Kidney capillary endothelial cell (primary cell): ENCODE results near the gene FBN1.

Source experiments
- DNase-seq: peaks from one replicate; pipeline ENCODE4 v3.0.0-alpha.2; 2018; ENCODE audit warnings: low spot score

FBN1 gene

DNA sequence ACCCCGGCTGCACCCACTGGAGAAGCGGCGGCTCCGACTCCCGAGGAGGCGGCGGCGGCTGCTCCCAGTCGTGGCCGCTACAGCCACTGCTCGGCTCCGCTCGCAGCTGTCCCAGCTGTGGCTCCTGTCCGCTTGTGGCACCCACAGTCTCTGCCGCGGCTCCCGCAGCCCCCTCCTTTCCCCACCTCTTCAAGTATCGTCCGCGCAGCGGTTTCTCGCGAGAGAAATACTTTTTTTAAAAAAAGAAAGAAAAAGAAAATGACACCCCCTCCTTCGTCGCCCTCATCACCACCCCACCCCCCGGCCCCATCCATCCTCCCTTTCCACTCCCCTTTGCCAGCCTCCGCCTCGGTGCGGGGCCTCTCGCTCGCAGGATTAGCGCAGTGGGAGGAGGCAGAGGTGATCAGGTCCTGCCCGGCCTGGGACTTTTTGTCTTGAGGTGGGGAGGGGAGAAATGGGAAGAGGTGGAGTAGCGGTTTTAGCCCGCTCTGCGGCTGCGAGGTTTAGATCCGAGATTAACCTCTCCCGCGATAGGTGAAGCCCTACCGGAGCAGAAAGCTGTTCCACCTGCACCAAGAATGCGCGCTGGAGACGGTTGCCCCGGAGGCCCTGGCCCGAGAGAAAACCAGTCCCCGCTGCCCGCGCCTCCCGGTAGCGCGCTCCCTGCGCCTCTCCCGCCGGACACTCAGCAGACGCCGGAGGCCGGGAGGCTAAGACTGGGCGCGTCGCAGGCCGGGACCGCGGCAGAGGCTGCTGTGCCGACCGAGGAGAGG is at the start of gene FBN1:
TSS of gene FBN1 (minus strand) at position 152 of the 773 bp plus-strand sequence. CDS start 940 bp downstream, outside the sequence.
- DNase-seq = peak; percentile 70

GRCh38 chr15:48693484-48693883 is 48.0 kb upstream of the FBN1 start:
- no peak for DNase-seq

- DNase-seq = no peak
Observed at GRCh38 chr15:48688493-48688892, 43.0 kb upstream of the FBN1 start.

- DNase-seq = no peak
Observed at GRCh38 chr15:48683991-48684765, 38.7 kb upstream of the FBN1 start.

- DNase-seq = no peak
Observed at GRCh38 chr15:48682942-48683651, 37.6 kb upstream of the FBN1 start.

DNA sequence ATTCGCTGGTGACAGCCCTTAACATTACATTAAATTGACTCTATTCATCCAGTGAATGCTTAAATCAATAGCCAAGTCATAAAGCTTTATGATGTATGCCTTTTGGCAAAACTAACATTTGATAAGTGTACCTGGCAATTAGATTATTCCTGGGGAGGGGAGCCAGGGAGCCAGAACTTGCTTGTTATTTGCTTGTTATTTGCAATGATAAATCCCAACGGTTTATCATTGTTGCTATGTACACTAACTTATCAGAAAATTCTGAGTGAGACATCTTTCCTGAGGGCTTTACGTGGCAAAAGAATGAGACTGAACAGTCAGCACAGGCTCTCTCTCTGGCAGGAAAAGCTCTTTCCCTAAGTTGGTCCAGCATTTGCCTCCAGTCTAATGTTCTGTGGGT is 35.8 kb upstream of the FBN1 start:
- no peak for DNase-seq

DNA sequence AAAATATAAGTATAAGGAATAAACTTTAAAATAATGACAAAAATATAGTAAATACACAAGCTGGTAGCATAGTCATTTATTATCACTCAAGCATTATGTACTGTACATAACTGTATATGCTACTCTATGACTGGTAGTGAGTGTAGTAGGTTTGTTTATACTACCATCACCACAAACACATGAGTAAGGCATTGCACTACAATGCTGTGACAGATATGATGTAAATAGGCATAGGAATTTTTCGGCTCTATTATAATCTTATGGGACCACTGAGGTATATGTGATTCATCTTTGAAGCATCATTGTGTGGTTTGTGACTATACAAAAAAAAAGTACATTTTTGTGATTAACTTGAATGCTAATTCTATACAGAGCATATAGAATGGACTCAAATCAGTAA is 35.3 kb upstream of the FBN1 start:
- DNase-seq = no peak

DNA sequence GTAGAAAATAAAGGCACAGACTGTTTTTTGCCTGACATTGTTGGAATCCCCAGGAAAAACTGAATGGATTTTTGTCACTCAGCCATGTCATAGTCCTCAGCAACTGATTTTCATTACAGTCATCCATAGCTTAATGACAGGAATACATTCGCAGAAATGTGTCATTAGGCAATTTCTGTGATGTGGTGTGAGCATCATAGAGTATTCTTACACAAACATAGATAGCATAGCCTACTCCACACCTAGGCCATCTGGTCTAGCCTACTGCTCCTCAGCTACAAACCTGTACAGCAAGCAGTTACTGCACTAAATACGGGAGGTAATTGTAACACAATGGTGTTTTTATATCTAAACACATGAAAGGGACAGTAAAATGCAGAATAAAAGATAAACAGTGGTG is 34.4 kb upstream of the FBN1 start:
- no peak for DNase-seq

GRCh38 chr15:48678851-48679250 is 33.3 kb upstream of the FBN1 start:
- DNase-seq = no peak

DNA sequence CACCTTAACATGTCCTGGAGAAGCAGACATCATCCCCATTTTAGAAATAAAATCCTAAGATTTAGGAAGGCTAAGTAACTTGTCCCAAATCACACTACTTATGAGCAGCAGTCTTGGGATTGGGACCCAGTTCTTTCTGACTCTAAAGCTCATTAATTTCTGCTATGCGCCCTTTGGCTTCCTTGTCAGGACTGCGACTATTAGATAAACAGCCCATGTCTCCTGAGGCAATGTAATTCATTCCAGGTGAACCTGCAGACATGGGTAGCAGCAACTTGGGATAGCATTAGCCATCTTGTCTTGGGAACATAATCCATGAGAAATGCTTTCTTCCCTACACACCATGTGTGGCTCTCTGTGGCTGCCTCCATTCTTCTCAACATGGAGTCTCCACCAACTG is 32.3 kb upstream of the FBN1 start:
- DNase-seq = no peak

- DNase-seq = no peak
Observed at GRCh38 chr15:48675436-48675835, 29.9 kb upstream of the FBN1 start.

DNA sequence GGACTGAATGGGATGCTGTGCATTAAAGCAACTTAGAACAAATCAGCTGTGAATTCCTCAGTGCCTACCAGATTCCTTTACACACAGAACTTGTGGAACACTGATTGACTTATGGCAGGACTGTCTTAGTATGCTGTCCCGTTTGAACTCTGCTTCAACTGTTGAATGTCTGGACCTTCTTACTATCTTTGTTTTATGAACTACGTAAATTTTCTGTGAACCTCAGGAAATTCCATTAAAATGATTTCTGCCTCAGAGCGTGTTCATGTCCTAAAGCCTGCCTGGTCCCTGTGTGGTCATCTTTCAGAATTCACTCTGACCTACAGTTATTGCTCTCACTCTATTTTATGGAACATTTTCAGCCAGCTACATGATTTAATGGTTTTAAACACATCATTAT is 29.4 kb upstream of the FBN1 start:
- DNase-seq = no peak

DNA sequence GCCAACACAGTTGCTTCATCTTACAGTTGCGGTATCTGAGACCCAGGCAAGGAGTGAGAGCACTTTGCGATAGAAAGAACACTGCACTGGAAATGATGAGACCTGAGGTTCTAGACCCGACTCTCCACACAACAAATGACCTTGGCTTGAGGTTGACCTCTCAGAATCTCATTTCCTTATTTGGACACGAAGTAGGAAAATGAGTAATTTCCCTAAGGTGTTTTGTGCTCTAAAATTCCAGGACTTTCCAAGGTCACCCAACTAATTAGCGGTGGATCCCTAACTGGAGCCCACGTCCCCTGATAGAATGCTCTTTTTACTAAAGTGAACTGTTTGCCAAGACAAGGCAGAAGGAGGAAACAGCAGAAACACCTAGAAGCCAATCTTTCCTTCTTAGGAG is 26.7 kb upstream of the FBN1 start:
- DNase-seq = no peak

GRCh38 chr15:48671103-48672022 is 25.9 kb upstream of the FBN1 start:
- no peak for DNase-seq

GRCh38 chr15:48667701-48668100 is 22.2 kb upstream of the FBN1 start:
- DNase-seq = no peak

- no peak for DNase-seq
Observed at GRCh38 chr15:48664436-48664835, 18.9 kb upstream of the FBN1 start.

DNA sequence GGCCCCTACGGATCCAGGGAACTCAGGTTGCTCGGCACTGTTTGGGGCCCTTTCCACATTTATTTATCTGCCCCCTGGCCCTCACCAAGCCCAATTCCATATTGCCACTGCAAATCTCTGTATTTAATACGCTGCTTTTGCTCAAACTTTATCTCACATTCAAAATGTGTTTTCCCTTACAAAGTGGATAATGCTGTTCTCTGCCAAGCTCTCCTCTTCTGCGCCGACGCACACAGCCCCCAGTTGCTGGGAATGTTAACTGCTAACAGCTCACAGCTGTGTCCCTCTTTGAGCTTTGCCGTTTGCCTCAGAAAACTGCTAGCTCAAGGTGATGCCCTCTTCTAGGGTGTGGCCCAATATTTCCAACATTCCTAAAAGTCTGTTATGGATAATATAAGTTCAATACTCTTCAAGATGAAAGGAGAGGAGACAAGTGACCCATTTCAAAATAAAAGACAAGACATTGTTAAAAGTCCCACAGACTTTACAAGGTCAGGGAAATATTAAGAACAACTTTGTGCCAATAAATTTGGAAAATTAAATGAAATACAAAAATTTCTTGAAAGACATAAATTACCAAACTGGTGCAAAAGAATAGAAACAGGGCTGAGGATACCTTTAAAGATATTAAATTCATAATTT is 12.6 kb upstream of the FBN1 start:
- no peak for DNase-seq

DNA sequence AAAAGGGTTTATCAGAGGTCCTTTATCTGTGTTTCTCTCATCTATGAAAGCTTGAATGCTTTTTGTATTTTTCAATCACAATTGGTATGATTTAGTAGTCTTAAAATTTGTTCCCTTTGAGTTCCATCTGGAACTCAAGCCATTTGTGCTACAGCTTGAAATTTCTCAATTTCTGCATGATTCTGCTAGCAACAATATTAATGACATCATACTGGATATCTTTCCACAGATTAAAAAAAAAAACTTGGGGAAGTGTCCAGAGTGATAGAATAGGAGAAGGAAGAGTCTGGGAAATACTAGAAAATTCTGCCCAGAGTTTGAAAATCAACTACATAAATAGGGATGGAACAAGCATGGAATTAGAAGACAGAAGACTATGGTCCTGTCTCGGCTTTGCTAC is 9.3 kb upstream of the FBN1 start:
- no peak for DNase-seq

DNA sequence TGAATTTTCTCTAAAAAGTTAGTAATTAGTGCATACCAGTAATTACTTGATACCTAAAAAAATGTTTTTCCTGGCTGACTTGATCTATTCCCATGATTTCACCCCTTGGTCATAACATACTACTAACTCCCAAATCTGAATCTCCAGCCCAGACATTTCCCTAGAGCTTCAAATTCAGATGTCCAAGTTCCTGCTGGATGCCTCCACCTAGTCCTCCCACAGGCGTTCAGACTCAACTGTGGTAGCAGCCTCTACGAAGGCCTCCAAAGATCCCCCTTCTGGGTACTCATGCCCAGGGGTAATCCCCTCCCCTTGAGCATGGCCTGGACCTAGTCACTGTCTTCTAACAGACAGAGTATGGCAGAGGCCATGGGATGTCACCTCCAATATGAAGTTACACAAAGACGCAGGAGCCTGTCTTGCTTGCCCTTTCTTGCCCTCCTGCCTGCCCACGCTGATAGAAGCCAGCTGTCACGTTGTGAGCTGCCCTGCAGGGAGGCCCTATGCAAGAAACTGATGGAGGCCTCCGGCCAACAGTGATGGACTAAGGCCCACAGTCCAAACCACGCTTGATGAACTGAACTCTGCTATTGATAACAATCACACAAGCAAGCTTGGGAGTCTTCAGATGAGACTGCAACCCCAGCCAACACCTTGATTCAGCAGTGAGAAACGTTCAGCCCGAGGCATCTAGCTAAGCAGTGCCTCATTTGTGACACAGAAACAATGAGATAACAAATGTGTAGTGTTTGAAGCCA is 8.6 kb upstream of the FBN1 start:
- DNase-seq = no peak

GRCh38 chr15:48653216-48653615 is 7.7 kb upstream of the FBN1 start:
- DNase-seq = no peak
